ENCODE data around the gene ETS1.

GRCh38 chr11:128553662-128554362 is 33.5 kb downstream of the ETS1 start:
- TF ChIP-seq CTCF (IDR thresholded peaks at IDR 0.05) = peak in 1 of 6 experiments; percentile 8
- TF ChIP-seq POLR2A (IDR thresholded peaks at IDR 0.05) = no peak

All from Peyer's patch (tissue), 4 donors.